GM23248 (cell line): ENCODE measurements around the gene ANKRD39.

Source experiments
- EZH2 ChIP-seq: fragments of 200-600 bp; sonication (generic); IDR thresholded peaks from 2 replicates; pipeline ENCODE4 v1.6.1; 2018; ENCODE audit warnings: antibody characterized with exemption, mild to moderate bottlenecking; ENCODE audit not compliant: insufficient read depth, poor library complexity, severe bottlenecking
- EZH2phosphoT487 ChIP-seq: fragments of 200-600 bp; sonication (generic); IDR thresholded peaks from 2 replicates; pipeline ENCODE4 v1.6.1; 2018; ENCODE audit warnings: antibody characterized with exemption, moderate library complexity, mild to moderate bottlenecking, low read depth; ENCODE audit not compliant: insufficient read depth

DNA sequence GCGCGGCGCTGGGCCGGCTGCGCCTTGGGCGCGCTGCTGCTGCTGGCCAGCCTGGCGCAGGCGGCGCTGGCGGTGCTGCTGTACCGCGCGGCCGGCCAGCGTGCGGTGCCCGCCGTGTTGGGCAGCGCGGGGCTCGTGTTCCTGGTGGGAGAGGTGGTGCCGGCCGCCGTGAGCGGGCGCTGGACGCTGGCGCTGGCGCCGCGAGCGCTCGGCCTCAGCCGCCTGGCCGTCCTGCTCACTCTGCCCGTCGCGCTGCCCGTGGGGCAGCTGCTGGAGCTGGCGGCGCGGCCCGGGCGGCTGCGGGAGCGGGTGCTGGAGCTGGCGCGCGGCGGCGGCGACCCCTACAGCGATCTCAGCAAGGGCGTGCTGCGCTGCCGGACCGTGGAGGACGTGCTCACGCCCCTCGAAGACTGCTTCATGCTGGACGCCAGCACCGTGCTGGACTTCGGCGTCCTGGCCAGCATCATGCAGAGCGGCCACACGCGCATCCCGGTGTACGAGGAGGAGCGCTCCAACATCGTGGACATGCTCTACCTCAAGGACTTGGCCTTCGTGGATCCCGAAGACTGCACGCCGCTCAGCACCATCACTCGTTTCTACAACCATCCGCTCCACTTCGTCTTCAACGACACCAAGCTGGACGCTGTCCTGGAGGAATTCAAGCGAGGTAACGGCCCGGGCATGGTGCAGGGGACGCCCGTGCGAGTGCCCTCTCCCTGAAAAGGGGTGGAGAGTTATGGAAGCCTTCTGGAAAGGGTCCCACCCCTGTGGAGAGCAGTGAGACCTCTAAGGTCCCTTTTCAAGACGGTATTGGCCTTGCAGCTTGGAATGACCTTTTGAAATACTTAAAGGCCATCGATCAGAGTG, 40.7 kb downstream of the ANKRD39 start:
- no peak for TF ChIP-seq EZH2
- TF ChIP-seq EZH2phosphoT487 = no peak
